ENCODE measurements around the gene SHD. TPM values are rescaled to one million over a fixed set of nuclear protein-coding genes. Genes with fewer than 3 reads are reported as not detected.

SHD gene
- total and polyA plus RNA-seq, 2 experiments from 2014 or later: 1.8 to 8.0 TPM

DNA sequence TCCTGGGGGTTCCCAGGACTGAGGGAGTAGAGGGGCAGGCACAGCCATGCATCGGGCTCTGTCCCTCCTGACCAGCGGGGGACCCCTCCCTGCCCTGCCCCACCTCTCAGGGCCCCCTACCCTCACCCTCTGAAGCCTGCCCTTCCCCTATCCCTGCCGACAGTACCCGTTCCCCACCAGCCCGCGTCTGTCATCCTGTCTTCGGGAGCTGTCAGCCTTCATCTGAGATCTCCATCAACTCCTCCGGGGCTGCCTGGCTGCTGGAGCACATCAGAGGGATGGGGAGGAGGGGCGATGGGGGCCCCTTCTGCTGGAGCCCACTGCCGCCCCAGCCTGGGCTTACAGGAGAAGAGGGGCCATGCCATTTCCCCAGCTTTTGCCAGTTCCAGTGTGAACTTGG lies 6.2 kb upstream of the SHD start:
- no peak; the same call in 2 of the 3 replicates for ATAC-seq
- no peak overlapping the region for H3K27ac Mint-ChIP-seq
- peaks cover 5% of the 10 kb centered on the region; the same call in 1 of the 2 replicates for H3K27me3 ChIP-seq (ENCODE audit: insufficient read depth)
- peaks cover 8% of the 10 kb centered on the region for H3K27me3 Mint-ChIP-seq (ENCODE audit: insufficient read depth, low read depth, poor library complexity)
- TF ChIP-seq EZH2 (IDR thresholded peaks at IDR 0.05; ENCODE audit: low read depth, unreplicated experiment) (no peak), POLR2AphosphoS5 (IDR thresholded peaks at IDR 0.05; ENCODE audit: low read depth) (no peak), JUNB (IDR thresholded peaks at IDR 0.05; ENCODE audit: unreplicated experiment) (no peak), CREB1 (CRISPR knock-in tag; IDR thresholded peaks at IDR 0.05; ENCODE audit: low read depth) (no peak), NANOG (IDR thresholded peaks at IDR 0.05; ENCODE audit: borderline replicate concordance) (no peak), STAT1 (IDR thresholded peaks at IDR 0.05; ENCODE audit: unreplicated experiment) (no peak), ZNF114 (CRISPR knock-in tag; IDR thresholded peaks at IDR 0.05) (no peak), ZNF331 (CRISPR knock-in tag; IDR thresholded peaks at IDR 0.05; ENCODE audit: low read depth) (no peak), EZH2phosphoT487 (IDR thresholded peaks at IDR 0.05; ENCODE audit: unreplicated experiment) (no peak)
- TF ChIP-seq, protein P1, sequence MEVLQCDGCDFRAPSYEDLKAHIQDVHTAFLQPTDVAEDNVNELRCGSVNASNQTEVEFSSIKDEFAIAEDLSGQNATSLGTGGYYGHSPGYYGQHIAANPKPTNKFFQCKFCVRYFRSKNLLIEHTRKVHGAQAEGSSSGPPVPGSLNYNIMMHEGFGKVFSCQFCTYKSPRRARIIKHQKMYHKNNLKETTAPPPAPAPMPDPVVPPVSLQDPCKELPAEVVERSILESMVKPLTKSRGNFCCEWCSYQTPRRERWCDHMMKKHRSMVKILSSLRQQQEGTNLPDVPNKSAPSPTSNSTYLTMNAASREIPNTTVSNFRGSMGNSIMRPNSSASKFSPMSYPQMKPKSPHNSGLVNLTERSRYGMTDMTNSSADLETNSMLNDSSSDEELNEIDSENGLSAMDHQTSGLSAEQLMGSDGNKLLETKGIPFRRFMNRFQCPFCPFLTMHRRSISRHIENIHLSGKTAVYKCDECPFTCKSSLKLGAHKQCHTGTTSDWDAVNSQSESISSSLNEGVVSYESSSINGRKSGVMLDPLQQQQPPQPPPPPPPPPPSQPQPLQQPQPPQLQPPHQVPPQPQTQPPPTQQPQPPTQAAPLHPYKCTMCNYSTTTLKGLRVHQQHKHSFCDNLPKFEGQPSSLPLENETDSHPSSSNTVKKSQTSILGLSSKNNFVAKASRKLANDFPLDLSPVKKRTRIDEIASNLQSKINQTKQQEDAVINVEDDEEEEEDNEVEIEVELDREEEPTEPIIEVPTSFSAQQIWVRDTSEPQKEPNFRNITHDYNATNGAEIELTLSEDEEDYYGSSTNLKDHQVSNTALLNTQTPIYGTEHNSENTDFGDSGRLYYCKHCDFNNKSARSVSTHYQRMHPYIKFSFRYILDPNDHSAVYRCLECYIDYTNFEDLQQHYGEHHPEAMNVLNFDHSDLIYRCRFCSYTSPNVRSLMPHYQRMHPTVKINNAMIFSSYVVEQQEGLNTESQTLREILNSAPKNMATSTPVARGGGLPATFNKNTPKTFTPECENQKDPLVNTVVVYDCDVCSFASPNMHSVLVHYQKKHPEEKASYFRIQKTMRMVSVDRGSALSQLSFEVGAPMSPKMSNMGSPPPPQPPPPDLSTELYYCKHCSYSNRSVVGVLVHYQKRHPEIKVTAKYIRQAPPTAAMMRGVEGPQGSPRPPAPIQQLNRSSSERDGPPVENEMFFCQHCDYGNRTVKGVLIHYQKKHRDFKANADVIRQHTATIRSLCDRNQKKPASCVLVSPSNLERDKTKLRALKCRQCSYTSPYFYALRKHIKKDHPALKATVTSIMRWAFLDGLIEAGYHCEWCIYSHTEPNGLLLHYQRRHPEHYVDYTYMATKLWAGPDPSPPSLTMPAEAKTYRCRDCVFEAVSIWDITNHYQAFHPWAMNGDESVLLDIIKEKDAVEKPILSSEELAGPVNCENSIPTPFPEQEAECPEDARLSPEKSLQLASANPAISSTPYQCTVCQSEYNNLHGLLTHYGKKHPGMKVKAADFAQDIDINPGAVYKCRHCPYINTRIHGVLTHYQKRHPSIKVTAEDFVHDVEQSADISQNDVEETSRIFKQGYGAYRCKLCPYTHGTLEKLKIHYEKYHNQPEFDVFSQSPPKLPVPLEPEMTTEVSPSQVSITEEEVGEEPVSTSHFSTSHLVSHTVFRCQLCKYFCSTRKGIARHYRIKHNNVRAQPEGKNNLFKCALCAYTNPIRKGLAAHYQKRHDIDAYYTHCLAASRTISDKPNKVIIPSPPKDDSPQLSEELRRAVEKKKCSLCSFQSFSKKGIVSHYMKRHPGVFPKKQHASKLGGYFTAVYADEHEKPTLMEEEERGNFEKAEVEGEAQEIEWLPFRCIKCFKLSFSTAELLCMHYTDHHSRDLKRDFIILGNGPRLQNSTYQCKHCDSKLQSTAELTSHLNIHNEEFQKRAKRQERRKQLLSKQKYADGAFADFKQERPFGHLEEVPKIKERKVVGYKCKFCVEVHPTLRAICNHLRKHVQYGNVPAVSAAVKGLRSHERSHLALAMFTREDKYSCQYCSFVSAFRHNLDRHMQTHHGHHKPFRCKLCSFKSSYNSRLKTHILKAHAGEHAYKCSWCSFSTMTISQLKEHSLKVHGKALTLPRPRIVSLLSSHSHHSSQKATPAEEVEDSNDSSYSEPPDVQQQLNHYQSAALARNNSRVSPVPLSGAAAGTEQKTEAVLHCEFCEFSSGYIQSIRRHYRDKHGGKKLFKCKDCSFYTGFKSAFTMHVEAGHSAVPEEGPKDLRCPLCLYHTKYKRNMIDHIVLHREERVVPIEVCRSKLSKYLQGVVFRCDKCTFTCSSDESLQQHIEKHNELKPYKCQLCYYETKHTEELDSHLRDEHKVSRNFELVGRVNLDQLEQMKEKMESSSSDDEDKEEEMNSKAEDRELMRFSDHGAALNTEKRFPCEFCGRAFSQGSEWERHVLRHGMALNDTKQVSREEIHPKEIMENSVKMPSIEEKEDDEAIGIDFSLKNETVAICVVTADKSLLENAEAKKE (CRISPR knock-in tag; IDR thresholded peaks at IDR 0.05): no peak
- TF ChIP-seq, protein P2, sequence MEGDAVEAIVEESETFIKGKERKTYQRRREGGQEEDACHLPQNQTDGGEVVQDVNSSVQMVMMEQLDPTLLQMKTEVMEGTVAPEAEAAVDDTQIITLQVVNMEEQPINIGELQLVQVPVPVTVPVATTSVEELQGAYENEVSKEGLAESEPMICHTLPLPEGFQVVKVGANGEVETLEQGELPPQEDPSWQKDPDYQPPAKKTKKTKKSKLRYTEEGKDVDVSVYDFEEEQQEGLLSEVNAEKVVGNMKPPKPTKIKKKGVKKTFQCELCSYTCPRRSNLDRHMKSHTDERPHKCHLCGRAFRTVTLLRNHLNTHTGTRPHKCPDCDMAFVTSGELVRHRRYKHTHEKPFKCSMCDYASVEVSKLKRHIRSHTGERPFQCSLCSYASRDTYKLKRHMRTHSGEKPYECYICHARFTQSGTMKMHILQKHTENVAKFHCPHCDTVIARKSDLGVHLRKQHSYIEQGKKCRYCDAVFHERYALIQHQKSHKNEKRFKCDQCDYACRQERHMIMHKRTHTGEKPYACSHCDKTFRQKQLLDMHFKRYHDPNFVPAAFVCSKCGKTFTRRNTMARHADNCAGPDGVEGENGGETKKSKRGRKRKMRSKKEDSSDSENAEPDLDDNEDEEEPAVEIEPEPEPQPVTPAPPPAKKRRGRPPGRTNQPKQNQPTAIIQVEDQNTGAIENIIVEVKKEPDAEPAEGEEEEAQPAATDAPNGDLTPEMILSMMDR (conservative IDR thresholded peaks at IDR 0.05; ENCODE audit: low read depth in 2 of 2): no peak
- TF ChIP-seq, protein P3, sequence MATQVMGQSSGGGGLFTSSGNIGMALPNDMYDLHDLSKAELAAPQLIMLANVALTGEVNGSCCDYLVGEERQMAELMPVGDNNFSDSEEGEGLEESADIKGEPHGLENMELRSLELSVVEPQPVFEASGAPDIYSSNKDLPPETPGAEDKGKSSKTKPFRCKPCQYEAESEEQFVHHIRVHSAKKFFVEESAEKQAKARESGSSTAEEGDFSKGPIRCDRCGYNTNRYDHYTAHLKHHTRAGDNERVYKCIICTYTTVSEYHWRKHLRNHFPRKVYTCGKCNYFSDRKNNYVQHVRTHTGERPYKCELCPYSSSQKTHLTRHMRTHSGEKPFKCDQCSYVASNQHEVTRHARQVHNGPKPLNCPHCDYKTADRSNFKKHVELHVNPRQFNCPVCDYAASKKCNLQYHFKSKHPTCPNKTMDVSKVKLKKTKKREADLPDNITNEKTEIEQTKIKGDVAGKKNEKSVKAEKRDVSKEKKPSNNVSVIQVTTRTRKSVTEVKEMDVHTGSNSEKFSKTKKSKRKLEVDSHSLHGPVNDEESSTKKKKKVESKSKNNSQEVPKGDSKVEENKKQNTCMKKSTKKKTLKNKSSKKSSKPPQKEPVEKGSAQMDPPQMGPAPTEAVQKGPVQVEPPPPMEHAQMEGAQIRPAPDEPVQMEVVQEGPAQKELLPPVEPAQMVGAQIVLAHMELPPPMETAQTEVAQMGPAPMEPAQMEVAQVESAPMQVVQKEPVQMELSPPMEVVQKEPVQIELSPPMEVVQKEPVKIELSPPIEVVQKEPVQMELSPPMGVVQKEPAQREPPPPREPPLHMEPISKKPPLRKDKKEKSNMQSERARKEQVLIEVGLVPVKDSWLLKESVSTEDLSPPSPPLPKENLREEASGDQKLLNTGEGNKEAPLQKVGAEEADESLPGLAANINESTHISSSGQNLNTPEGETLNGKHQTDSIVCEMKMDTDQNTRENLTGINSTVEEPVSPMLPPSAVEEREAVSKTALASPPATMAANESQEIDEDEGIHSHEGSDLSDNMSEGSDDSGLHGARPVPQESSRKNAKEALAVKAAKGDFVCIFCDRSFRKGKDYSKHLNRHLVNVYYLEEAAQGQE (IDR thresholded peaks at IDR 0.05; ENCODE audit: unreplicated experiment): no peak
- TF ChIP-seq, protein P4, sequence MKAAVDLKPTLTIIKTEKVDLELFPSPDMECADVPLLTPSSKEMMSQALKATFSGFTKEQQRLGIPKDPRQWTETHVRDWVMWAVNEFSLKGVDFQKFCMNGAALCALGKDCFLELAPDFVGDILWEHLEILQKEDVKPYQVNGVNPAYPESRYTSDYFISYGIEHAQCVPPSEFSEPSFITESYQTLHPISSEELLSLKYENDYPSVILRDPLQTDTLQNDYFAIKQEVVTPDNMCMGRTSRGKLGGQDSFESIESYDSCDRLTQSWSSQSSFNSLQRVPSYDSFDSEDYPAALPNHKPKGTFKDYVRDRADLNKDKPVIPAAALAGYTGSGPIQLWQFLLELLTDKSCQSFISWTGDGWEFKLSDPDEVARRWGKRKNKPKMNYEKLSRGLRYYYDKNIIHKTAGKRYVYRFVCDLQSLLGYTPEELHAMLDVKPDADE (IDR thresholded peaks at IDR 0.05): no peak
- H3K9me3 Mint-ChIP-seq: no peaks in the 10 kb centered on the region
- no peak overlapping the region for H2AFZ ChIP-seq
- peaks cover 21% of the 10 kb centered on the region; the same call in 2 of the 3 replicates for H3K36me3 Mint-ChIP-seq (ENCODE audit: low read depth)
- H3K4me1 ChIP-seq (ENCODE audit: insufficient read depth): peaks cover 4% of the 10 kb centered on the region; the same call in 1 of the 2 replicates
- peaks cover 2% of the 10 kb centered on the region; the same call in 2 of the 3 replicates for H3K4me1 Mint-ChIP-seq
- peaks cover 2% of the 10 kb centered on the region; the same call in 1 of the 2 replicates for H3F3A ChIP-seq (replicated peaks; ENCODE audit: low read depth)
- no peak overlapping the region for H3K27ac ChIP-seq (ENCODE audit: low read depth)
- H3K4me3 ChIP-seq: no peak overlapping the region
- no peak overlapping the region for H3K4me3 Mint-ChIP-seq
- H3K4me2 ChIP-seq: no peak overlapping the region
- H4K20me1 ChIP-seq (replicated peaks; ENCODE audit: insufficient read depth): no peaks in the 10 kb centered on the region
- no peak for DNase-seq (ENCODE audit: low spot score)
- no peaks in the 10 kb centered on the region for H3K79me2 ChIP-seq (replicated peaks; ENCODE audit: insufficient read depth)
- no peaks in the 10 kb centered on the region; the same call in 1 of the 2 replicates for H3K36me3 ChIP-seq (ENCODE audit: insufficient read depth)
- no peaks in the 10 kb centered on the region for H3K9me2 ChIP-seq (ENCODE audit: insufficient read depth)

Data from GM23338 (cell line).